Measurements from ENCODE around the gene FHOD3.

Gene FHOD3

DNA sequence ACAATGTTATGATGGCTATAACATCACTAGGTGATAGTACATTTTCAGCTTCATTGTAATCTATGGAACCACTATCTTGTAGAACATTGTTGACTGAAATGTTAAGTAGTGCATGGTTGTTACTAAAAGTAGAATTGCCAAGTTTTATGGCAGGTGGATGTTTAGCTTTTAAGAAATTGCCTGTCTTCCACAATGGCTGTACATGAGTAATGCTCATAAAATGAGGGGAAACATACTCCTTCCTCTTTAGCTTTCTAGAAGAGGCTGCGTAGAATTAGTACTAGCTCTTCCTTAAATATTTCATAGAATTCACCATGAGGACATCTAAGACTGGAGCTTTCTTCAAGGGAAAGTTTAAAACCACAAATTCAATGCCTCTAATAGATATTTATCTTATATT lies 370.3 kb downstream of the FHOD3 start:
- H3K4me3 ChIP-seq (ENCODE audit: low read depth, low read length): no peak overlapping the region
- TF ChIP-seq CTCF (IDR thresholded peaks at IDR 0.05; ENCODE audit: low read depth, low read length): no peak

DNA sequence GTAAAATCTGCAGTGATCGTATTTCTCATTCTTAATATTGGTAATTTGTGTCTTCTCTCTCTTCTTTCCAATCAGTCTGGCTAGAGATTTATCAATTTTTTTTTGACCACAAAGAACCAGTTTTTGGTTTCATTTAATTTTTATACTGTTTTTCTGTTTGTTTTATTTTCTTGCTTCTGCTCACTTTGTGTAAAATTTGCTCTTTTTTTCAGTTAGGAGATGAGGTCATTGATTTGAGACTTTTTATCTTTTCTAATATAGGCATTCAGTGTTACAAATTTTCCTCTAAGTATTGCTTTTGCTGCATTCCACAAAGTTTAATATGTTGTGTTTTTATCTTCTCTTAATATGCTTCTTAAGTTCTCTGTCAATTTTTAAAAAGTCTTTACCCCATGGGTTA lies 370.8 kb downstream of the FHOD3 start:
- no peak overlapping the region for H3K4me3 ChIP-seq (ENCODE audit: low read depth, low read length)
- no peak for TF ChIP-seq CTCF (IDR thresholded peaks at IDR 0.05; ENCODE audit: low read depth, low read length)

- no peak for TF ChIP-seq CTCF (IDR thresholded peaks at IDR 0.05; ENCODE audit: low read depth, low read length)
Measured at GRCh38 chr18:36672437-36673344, 375.2 kb downstream of the FHOD3 start.

GRCh38 chr18:36673452-36673851 lies 375.9 kb downstream of the FHOD3 start:
- H3K4me3 ChIP-seq (ENCODE audit: low read depth, low read length): no peak overlapping the region
- TF ChIP-seq CTCF (IDR thresholded peaks at IDR 0.05; ENCODE audit: low read depth, low read length): no peak

More at GRCh38 chr18:36672437-36673344, 375.2 kb downstream of the FHOD3 start:
- peak overlapping the region; percentile 52 for H3K4me3 ChIP-seq (ENCODE audit: low read depth, low read length)

- TF ChIP-seq CTCF (IDR thresholded peaks at IDR 0.05; ENCODE audit: low read depth, low read length): no peak
- no peak overlapping the region for H3K4me3 ChIP-seq (ENCODE audit: low read depth, low read length)
Measured at GRCh38 chr18:36675076-36675475, 377.6 kb downstream of the FHOD3 start.

- no peak overlapping the region for H3K4me3 ChIP-seq (ENCODE audit: low read depth, low read length)
- TF ChIP-seq CTCF (IDR thresholded peaks at IDR 0.05; ENCODE audit: low read depth, low read length): no peak
Measured at GRCh38 chr18:36675542-36675941, 378.0 kb downstream of the FHOD3 start.

DNA sequence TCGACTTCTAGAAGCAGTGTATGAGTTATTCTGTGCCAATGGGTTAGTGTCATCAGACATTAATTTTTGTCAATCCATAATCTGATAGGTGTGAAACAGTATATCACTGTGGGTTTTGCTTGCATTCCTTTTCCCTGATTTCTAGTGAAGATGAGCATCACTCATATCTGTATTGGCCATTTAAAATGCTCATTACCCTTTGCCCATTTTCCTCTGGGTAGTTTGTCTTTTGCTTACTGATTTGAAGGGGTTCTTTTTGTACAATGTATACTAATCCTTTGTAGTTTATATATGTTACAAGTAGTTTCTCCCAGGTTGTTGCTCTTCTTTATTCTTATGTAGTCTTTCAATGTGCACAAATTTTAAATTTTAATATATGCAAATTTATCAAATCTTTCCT lies 379.1 kb downstream of the FHOD3 start:
- H3K4me3 ChIP-seq (ENCODE audit: low read depth, low read length): no peak overlapping the region
- no peak for TF ChIP-seq CTCF (IDR thresholded peaks at IDR 0.05; ENCODE audit: low read depth, low read length)
